ENCODE measurements around the gene LCLAT1.

LCLAT1 gene

DNA sequence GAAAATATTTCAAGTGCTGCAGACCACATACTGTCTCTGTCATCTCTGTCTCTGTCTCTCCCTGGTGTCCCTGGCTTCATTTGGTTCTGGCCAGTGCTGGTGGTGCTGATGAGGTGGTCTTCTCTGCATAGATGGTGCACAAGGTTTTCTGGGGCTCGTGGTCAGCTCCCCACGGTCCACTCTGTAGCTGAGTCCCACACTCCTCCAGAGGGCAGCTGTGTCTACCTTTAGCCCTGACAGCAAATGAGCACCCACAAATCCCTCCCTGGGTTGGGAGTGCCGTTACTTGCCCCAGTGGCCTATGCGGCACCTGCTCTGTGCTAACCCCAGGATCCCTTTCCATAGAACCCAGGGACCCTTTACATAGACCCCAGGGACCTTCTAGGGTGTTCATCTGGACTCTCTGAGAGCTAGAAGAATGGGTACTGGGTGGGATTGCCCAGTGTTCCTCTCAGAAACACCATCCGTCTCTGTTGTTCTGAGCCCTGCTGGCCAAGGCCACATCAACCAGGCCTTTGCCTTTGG is 230.9 kb downstream of the LCLAT1 start:
- Histone ChIP-seq H3K9ac (ENCODE audit: low read depth, low read length) (no peak overlapping the region), H3K9me3 (ENCODE audit: control insufficient read depth, insufficient read depth, low read length) (no peaks in the 10 kb centered on the region), H3K4me1 (ENCODE audit: insufficient read depth, low read length) (no peaks in the 10 kb centered on the region), H3K36me3 (ENCODE audit: insufficient read depth, low read length) (peaks cover 2% of the 10 kb centered on the region; the same call in 1 of the 2 replicates)

DNA sequence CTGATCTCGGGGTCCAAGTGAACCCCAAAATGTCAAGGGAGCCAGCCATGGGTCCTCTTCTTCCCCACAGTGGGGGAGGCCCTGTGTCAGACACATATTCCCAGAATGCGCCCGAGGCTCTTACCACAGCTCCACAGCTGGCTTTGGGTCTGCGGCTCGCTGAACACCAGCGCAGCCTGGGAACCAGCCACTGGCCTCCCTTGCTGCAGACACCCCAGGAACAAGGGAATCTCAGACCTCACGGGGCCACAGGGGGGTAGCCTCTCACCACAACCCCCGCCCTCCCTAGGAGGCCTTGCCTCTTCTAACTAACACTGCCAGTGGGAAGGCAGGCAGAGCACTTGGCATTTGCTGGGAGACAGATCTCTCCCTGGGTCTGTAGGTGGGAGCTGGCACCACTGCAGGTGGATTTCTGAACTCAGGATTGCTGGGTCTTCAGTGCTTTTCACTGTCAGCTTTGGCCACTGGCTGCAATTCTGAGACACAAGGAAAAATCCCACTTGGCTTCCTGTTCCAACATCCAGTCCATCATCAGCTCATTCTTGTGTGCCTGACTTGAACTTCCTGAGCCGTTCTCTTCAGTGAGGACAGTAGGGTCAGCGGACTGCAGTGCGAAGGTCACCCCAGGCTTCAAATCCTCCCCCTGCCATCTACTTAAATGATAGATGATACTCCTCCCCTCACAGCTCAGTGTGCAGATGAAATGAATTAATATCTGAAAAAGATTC is 231.5 kb downstream of the LCLAT1 start:
- no peak overlapping the region for H3K9ac ChIP-seq (ENCODE audit: low read depth, low read length)
- H3K36me3 ChIP-seq (ENCODE audit: insufficient read depth, low read length): peaks cover 2% of the 10 kb centered on the region; the same call in 1 of the 2 replicates
- H3K9me3 ChIP-seq (ENCODE audit: control insufficient read depth, insufficient read depth, low read length): no peaks in the 10 kb centered on the region
- H3K4me1 ChIP-seq (ENCODE audit: insufficient read depth, low read length): no peaks in the 10 kb centered on the region

DNA sequence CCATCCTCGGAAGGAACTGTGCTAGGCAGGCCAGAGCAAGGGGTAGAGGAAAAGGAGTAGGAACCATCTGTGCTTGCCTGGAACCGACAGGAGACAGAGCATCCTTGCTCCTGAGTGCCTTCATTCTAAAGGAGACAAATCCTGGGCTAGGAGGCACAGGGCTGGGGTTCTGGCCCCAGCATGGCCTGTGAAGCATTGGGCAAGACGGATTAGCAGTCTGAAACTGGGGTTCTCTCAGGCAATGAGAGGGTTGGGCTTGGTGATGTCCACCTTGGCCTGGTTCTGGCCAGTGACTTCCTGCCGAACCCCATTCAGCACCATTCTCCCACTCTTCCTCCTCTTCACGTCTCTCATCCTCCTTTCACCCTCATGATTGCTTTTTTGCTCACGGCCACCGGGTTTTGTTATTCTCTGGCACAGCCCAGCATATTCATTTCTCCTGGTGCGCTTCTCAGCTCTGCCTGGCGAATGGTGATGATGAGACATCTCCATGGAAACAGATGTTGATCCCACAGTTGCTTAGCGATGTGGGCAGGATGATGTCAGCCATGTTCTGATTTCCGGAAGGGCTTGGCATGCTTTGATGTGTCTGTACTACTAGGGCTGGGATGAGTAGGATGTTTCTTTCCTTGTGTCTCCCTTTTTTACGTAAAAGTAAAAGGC is 232.5 kb downstream of the LCLAT1 start:
- H3K4me1 ChIP-seq (ENCODE audit: insufficient read depth, low read length): no peaks in the 10 kb centered on the region
- H3K9ac ChIP-seq (ENCODE audit: low read depth, low read length): no peak overlapping the region
- H3K36me3 ChIP-seq (ENCODE audit: insufficient read depth, low read length): peaks cover 2% of the 10 kb centered on the region; the same call in 1 of the 2 replicates
- no peaks in the 10 kb centered on the region for H3K9me3 ChIP-seq (ENCODE audit: control insufficient read depth, insufficient read depth, low read length)

DNA sequence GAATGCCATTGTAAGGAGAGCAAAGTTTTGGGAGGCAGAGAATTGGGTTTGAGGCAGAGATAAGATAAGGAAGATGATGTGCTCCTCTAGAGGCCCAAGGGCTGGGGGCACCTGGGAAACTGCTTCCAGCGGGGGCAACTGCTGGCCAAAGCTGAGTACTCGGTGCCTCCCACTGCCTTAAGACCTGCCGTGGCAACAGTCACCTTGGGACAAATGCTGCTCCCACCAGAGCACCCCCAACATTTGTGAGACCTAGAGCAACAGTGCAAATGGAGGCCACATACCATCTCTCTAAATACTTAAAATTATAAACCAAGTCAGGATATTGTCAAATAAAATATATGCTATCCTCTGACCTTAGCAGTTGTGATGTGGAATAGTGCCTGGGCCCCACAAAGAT is 233.1 kb downstream of the LCLAT1 start:
- no peaks in the 10 kb centered on the region for H3K4me1 ChIP-seq (ENCODE audit: insufficient read depth, low read length)
- peaks cover 2% of the 10 kb centered on the region; the same call in 1 of the 2 replicates for H3K36me3 ChIP-seq (ENCODE audit: insufficient read depth, low read length)
- no peaks in the 10 kb centered on the region for H3K9me3 ChIP-seq (ENCODE audit: control insufficient read depth, insufficient read depth, low read length)
- H3K9ac ChIP-seq (ENCODE audit: low read depth, low read length): no peak overlapping the region

DNA sequence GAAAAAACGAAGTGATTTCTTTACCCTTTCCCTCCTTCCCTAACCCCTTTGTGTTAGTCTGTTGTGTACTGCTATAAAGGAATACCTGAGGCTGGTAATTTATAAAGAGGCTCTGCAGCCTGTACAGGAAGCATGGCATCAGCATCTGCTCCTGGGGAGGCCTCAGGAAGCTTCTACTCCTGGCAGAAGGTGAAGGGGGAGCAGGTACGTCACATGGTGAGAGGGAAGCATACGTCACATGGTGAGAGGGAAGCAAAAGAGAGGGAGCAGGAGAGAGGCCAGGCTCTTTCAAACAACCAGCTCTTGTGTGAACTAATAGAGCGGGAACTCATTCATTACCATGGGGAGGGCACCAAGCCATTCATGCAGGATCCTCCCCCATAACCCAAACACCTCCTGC is 234.0 kb downstream of the LCLAT1 start:
- H3K9me3 ChIP-seq (ENCODE audit: control insufficient read depth, insufficient read depth, low read length): no peaks in the 10 kb centered on the region
- H3K4me1 ChIP-seq (ENCODE audit: insufficient read depth, low read length): no peaks in the 10 kb centered on the region
- H3K9ac ChIP-seq (ENCODE audit: low read depth, low read length): no peak overlapping the region
- peaks cover 2% of the 10 kb centered on the region; the same call in 1 of the 2 replicates for H3K36me3 ChIP-seq (ENCODE audit: insufficient read depth, low read length)

DNA sequence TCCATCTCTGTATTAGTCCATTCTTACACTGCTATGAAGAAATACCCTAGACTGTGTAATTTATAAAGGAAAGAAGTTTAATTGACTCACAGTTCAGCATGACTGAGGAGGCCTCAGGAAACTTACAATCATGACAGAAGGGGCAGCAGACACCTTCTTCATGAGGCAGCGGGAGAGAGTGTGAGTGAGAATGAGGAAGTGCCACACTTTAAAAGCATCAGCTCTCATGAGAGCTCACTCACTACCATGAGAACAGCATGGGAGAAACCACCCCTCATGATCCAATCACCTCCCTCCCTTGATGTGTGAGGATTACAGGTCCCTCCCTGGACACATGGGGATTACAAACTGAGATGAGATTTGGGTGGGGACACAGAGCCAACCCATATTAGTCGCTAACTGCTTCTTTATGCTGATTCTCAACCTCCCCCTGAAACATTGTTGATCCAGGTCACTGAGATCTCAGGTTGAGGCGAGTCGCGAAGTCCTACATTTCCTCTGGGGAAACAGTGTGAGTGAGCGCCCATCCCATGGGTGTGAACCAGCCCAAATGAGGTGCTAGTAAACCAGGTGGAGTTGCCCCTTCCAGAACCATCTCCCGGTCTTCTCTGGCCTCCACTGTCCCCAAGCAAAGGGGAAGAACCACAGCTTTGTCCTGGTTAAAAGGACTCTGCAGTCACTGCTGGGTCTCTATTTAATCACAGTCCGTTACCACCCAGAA is 236.3 kb downstream of the LCLAT1 start:
- Histone ChIP-seq H3K9me3 (ENCODE audit: control insufficient read depth, insufficient read depth, low read length) (no peaks in the 10 kb centered on the region), H3K36me3 (ENCODE audit: insufficient read depth, low read length) (peaks cover 2% of the 10 kb centered on the region; the same call in 1 of the 2 replicates), H3K4me1 (ENCODE audit: insufficient read depth, low read length) (no peaks in the 10 kb centered on the region), H3K9ac (ENCODE audit: low read depth, low read length) (no peak overlapping the region)

DNA sequence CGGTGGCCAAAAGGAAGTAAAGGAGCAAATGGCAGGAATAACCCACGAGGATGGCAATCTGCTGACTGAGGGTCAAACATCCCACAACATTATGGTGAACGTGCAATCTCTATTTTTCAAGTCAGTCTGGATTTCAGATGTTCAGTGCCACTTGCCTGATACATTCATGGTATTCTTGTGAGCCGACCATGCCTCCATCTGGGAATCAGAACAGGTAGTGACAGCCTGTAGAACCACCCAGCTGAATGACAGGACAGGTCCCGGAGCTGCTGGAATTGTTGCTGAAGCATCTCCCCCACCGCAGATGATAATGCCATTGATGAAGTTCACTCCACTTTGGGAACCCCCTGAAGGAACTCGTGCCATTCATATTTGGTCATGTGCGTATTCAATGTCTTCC is 237.0 kb downstream of the LCLAT1 start:
- peaks cover 2% of the 10 kb centered on the region; the same call in 1 of the 2 replicates for H3K36me3 ChIP-seq (ENCODE audit: insufficient read depth, low read length)
- no peaks in the 10 kb centered on the region for H3K4me1 ChIP-seq (ENCODE audit: insufficient read depth, low read length)
- no peak overlapping the region for H3K9ac ChIP-seq (ENCODE audit: low read depth, low read length)
- H3K9me3 ChIP-seq (ENCODE audit: control insufficient read depth, insufficient read depth, low read length): no peaks in the 10 kb centered on the region

DNA sequence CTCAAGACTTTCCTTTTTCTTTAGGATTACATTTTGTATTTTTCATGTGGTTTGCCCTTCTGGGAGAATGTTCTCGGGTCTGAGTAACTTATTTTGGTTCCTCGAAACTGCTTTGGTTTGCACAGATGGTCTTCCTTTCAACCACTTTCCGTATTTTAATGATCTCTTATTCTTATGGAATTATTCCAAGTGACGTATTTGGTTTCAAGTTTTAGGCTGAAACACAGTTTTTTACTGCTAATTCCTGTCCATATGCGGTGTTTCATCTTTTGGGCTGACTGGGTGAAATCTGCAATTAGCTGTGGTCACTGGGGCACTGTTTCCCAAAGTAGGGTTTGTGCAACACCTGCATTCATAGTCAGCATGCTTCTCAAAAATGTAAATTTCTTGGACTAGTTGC is 237.5 kb downstream of the LCLAT1 start:
- peaks cover 2% of the 10 kb centered on the region; the same call in 1 of the 2 replicates for H3K36me3 ChIP-seq (ENCODE audit: insufficient read depth, low read length)
- H3K9me3 ChIP-seq (ENCODE audit: control insufficient read depth, insufficient read depth, low read length): no peaks in the 10 kb centered on the region
- no peaks in the 10 kb centered on the region for H3K4me1 ChIP-seq (ENCODE audit: insufficient read depth, low read length)

DNA sequence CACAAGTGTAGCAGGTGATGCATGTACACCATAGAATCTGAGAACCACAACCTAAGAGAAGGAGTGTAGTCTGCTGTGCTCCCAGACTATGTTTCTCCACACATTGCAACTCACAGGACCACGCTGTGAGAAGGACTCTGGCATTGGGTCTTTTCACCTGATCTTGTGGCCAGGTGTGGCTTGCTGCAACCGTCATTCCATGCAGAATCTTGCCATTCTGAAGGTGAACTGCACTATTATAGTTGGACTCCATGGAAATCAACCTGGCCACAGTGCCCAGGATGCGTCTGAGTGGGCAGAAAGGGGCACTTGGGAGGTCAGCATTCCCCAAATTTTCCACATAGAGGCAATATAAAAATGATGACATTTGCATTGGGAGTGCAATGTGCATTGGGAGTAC is 237.9 kb downstream of the LCLAT1 start:
- no peak overlapping the region for H3K9ac ChIP-seq (ENCODE audit: low read depth, low read length)
- no peaks in the 10 kb centered on the region for H3K9me3 ChIP-seq (ENCODE audit: control insufficient read depth, insufficient read depth, low read length)
- H3K4me1 ChIP-seq (ENCODE audit: insufficient read depth, low read length): no peaks in the 10 kb centered on the region
- peaks cover 2% of the 10 kb centered on the region; the same call in 1 of the 2 replicates for H3K36me3 ChIP-seq (ENCODE audit: insufficient read depth, low read length)

More for the DNA sequence above, 237.5 kb downstream of the LCLAT1 start:
- H3K9ac ChIP-seq (ENCODE audit: low read depth, low read length): no peak overlapping the region

DNA sequence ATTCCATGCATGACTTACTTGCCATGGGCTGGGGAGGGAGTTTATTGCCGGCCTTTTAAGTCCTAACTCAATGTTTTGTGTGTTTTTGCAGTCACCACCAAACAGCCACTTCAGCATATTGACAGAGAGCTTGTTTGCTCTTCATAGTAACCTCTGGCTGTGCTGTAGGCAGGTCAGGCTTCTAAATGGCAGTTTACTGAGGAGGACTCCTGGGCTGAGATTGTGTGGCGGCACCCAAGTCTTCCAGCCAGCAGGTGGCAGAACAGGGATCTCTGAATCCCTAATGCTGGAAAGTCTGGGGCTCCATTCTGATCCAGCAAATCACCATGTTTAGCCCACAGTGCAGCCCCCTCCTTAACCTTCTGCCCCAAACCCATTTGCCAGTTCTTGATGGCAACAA is 239.0 kb downstream of the LCLAT1 start:
- Histone ChIP-seq H3K9ac (ENCODE audit: low read depth, low read length) (no peak overlapping the region), H3K36me3 (ENCODE audit: insufficient read depth, low read length) (no peaks in the 10 kb centered on the region; the same call in 1 of the 2 replicates), H3K4me1 (ENCODE audit: insufficient read depth, low read length) (no peaks in the 10 kb centered on the region), H3K9me3 (ENCODE audit: control insufficient read depth, insufficient read depth, low read length) (no peaks in the 10 kb centered on the region)

DNA sequence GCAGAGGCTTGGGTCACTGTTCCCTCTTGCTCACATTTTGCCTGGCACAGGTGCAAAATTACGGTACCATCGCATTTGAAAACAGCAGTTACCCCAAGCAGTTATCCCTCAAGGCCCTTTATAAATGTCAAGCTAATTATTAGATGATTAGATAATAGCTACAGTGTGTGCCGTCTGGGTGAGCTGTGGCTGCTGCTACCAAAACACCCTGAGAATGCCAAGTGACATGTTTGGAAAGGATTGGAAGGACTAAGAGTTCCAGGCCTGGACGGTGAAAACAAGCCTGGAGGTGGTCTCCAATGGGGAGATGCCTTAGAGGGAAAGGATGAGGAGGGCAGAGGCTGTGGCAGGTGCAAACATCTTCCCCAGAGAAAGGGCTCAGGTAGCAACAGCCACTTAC is 239.6 kb downstream of the LCLAT1 start:
- H3K36me3 ChIP-seq (ENCODE audit: insufficient read depth, low read length): no peaks in the 10 kb centered on the region
- H3K4me1 ChIP-seq (ENCODE audit: insufficient read depth, low read length): no peaks in the 10 kb centered on the region
- H3K9ac ChIP-seq (ENCODE audit: low read depth, low read length): no peak overlapping the region
- H3K9me3 ChIP-seq (ENCODE audit: control insufficient read depth, insufficient read depth, low read length): no peaks in the 10 kb centered on the region

DNA sequence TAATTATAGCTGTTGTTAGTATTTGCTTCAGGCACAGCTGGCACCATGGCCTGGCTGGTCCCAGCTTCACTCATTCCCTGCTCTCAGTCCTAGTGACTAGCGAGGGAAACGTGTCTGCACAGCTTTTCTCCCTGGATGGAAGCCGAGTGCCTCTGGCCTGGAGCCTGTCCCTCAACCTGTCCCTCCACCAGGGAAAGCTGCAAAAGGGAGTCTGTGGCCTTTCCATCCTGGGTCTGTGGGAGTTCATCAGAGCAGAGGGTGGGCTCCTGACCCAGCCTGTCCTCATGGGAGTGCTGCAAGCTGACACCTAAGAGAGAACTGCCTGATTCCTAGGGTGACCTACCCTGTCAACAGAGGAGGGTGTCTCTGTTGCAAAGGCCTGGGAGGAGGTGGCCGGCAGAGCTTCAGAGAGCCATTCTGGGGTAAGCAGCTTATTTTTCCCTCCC is 241.9 kb downstream of the LCLAT1 start:
- H3K9ac ChIP-seq (ENCODE audit: low read depth, low read length): no peak overlapping the region
- H3K36me3 ChIP-seq (ENCODE audit: insufficient read depth, low read length): no peaks in the 10 kb centered on the region
- no peaks in the 10 kb centered on the region for H3K9me3 ChIP-seq (ENCODE audit: control insufficient read depth, insufficient read depth, low read length)
- no peaks in the 10 kb centered on the region for H3K4me1 ChIP-seq (ENCODE audit: insufficient read depth, low read length)

DNA sequence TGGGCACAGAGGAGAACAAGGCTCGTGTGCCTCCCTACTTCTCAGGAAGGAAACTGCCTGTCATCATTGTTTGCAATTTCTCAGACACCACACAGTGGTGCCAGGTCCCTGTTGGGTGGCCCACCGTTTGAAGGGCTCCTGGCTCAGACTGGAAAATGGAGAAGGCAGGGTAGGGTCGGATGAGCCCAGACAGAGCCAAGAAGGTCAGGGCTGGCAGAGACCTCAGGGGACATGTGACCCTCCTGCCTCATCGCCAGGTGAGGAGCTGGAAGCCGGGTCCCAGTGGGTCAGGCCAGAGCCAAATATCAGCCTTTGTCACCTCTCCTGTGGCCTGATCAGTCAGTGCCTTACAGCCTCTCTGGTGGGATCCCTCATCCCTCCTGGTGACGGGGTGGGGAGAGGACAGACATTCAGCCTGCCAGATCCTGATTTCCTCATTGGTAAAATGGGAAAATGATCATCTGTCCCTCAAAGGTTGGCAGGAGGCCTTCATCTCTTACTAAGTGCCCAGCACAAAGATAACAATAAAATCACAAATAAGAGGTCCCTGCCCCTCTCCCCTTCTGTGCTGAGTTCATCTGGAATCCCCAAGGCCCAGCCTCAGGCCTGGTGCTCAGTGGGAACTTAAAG is 242.6 kb downstream of the LCLAT1 start:
- H3K9ac ChIP-seq (ENCODE audit: low read depth, low read length): no peak overlapping the region
- H3K36me3 ChIP-seq (ENCODE audit: insufficient read depth, low read length): no peaks in the 10 kb centered on the region
- no peaks in the 10 kb centered on the region for H3K4me1 ChIP-seq (ENCODE audit: insufficient read depth, low read length)
- H3K9me3 ChIP-seq (ENCODE audit: control insufficient read depth, insufficient read depth, low read length): no peaks in the 10 kb centered on the region

DNA sequence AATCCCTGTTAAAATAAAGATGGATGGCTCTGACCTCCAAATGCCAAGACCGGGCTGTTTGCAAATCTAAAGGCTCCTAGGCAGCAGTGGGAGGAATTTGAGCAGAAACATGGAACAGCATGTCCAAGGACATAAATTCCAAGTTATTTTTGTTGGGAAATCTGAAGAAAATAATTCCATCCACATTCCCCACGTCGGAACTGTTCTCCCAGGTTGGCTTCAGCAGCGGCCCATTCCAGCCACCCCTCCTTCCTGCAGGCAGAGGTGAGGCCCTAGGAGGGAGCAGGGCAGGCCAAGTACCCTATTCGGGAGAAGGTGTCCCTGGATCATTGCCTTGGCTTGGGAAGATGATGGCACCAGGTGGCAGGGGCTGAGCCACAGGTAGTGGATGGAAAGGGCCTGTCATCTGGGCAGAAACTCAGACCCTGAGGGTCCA is 243.1 kb downstream of the LCLAT1 start:
- Histone ChIP-seq H3K9ac (ENCODE audit: low read depth, low read length) (no peak overlapping the region), H3K9me3 (ENCODE audit: control insufficient read depth, insufficient read depth, low read length) (no peaks in the 10 kb centered on the region), H3K4me1 (ENCODE audit: insufficient read depth, low read length) (no peaks in the 10 kb centered on the region), H3K36me3 (ENCODE audit: insufficient read depth, low read length) (no peaks in the 10 kb centered on the region)

Data from ES-I3 (cell line).